T-cell (primary cell): ENCODE results near the gene VWC2. TPM values are rescaled to one million over a fixed set of nuclear protein-coding genes. Genes with fewer than 3 reads are reported as not detected.

ENCODE experiments used
- ATAC-seq, 4 experiments: fragments of 200-7000 bp in 3 of 4; fragments of 150-1000 bp in 1 of 4; cut with Tn5 transposase; replicated peaks in 1 of 4; 1 replicate in 3 of 4; 2 replicates in 1 of 4; pipeline ENCODE4 v1.10.0; 2021; ENCODE audit warnings: moderate library complexity in 3 of 4, mild to moderate bottlenecking in 2 of 4, moderate number of reproducible peaks in 1 of 4
- CTCF ChIA-PET, 2 donors: fragments of 300-600 bp; sonication (Branson Sonifier 250); formaldehyde crosslinking; loops; one replicate each; lab custom pipeline; 2022; ENCODE audit warnings: antibody characterized with exemption in 2 of 2; lab: Charles Lee
- POLR2A ChIA-PET, 2 donors: fragments of 300-600 bp; sonication (Branson Sonifier 250); formaldehyde crosslinking; loops; one replicate each; lab custom pipeline; 2022; ENCODE audit warnings: antibody characterized with exemption in 2 of 2; lab: Charles Lee
- DNase-seq, 35 experiments: peaks; one replicate each; pipeline versions ENCODE4 v3.0.0 to v3.0.0-alpha.2; 2013 to 2023
- H3K27ac ChIP-seq: one replicate; pipeline ENCODE4 v1.5.1; 2013; ENCODE audit warnings: low read length
- H3K27me3 ChIP-seq, 2 experiments: replicated peaks in 1 of 2; 1 replicate in 1 of 2; 2 replicates in 1 of 2; pipeline versions ENCODE4 v1.6.1 to v1.7.0; 2013; ENCODE audit warnings: low read length in 1 of 2, mixed read lengths in 1 of 2; ENCODE audit not compliant: control insufficient read depth in 2 of 2, insufficient read depth in 2 of 2; ENCODE audit errors: extremely low read depth in 1 of 2
- H3K36me3 ChIP-seq, 2 donors: 1 replicate in 1 of 2; 2 replicates in 1 of 2; pipeline versions ENCODE4 v1.6.1 to v1.7.0; 2013; ENCODE audit warnings: low read length in 1 of 2; ENCODE audit not compliant: control insufficient read depth in 2 of 2, insufficient read depth in 1 of 2; ENCODE audit errors: extremely low read depth in 1 of 2
- H3K4me1 ChIP-seq, 2 experiments: 1 replicate in 1 of 2; 2 replicates in 1 of 2; pipeline versions ENCODE4 v1.6.1 to v1.7.0; 2013; ENCODE audit warnings: low read length in 2 of 2, mixed read lengths in 1 of 2; ENCODE audit not compliant: insufficient read depth in 2 of 2, control insufficient read depth in 1 of 2; ENCODE audit errors: extremely low read depth in 1 of 2
- H3K4me3 ChIP-seq, 2 donors: 1 replicate in 1 of 2; 2 replicates in 1 of 2; pipeline versions ENCODE4 v1.5.1 to v1.7.0; 2013; ENCODE audit warnings: mild to moderate bottlenecking in 2 of 2, low read length in 1 of 2, moderate library complexity in 1 of 2; ENCODE audit not compliant: control insufficient read depth in 1 of 2; ENCODE audit errors: extremely low read depth in 1 of 2
- H3K9me3 ChIP-seq: 2 replicates; pipeline ENCODE4 v1.7.0; 2013
- H3K27ac Mint-ChIP-seq, 2 donors: one replicate each; pipeline ENCODE4 v1.8.0; 2020 to 2021; ENCODE audit warnings: mild to moderate bottlenecking in 2 of 2, mixed read lengths in 2 of 2
- H3K27me3 Mint-ChIP-seq, 2 donors: one replicate each; pipeline ENCODE4 v1.8.0; 2021 to 2022; ENCODE audit warnings: mixed read lengths in 2 of 2
- H3K36me3 Mint-ChIP-seq: one replicate; pipeline ENCODE4 v1.8.0; 2021; ENCODE audit warnings: mixed read lengths
- H3K4me1 Mint-ChIP-seq, 3 donors: one replicate each; pipeline ENCODE4 v1.8.0; 2020 to 2022; ENCODE audit warnings: mixed read lengths in 3 of 3, mild to moderate bottlenecking in 1 of 3
- H3K4me3 Mint-ChIP-seq, 3 donors: one replicate each; pipeline ENCODE4 v1.8.0; 2020 to 2022; ENCODE audit warnings: mild to moderate bottlenecking in 3 of 3, mixed read lengths in 3 of 3, moderate library complexity in 3 of 3
- H3K9me3 Mint-ChIP-seq, 3 donors: one replicate each; pipeline ENCODE4 v1.8.0; 2020 to 2022; ENCODE audit warnings: mixed read lengths in 3 of 3
- WGBS: methylation state at CpG from one replicate; pipeline ENCODE4 v1.1.5; 2013; ENCODE audit warnings: missing lambda C conversion rate; ENCODE audit not compliant: insufficient coverage; 5-methylcytosine and 5-hydroxymethylcytosine counted together
- total RNA-seq, 35 experiments: library from RNA in 6 of 35; stranded (reverse) in 6 of 35; fragments of 120-200 nt in 1 of 35; gene quantifications; one replicate each; pipeline versions ENCODE4 v1.2.1 to v1.2.4 and lab custom pipeline; 2013 to 2026

The VWC2 gene
- total RNA-seq, 5 donors from 2014 or later (not counting 1 experiment from before 2014, with no cell fraction given), result not detected

DNA sequence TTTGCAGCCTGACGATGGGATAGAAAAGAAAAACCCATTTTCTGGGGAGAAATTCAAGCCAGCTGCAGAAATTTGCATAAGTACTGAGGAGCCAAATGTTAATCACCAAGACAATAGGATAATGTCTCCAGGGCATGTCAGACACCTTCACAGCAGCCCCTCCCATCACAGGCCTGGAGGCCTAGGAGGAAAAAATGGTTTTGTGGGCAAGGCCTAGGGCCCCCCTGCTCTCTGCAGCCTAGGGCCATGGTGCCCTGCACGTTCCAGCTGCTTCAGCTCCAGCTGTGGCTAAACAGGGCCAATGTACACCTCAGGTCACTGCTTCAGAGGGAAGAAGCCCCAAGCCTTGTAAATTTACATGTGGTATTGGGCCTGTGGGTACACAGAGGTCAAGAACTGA, 158.2 kb downstream of the VWC2 start:
- DNase-seq (no peak), ATAC-seq (no peak)
- no peak overlapping the region for H3K4me3 ChIP-seq
- H3K27me3 ChIP-seq, result no peaks in the 10 kb centered on the region
- no peaks in the 10 kb centered on the region for H3K36me3 ChIP-seq
- POLR2A ChIA-PET, result no interaction called here
- peaks cover 1 to 17% of the 10 kb centered on the region in 2 donors for H3K27me3 Mint-ChIP-seq
- no peaks in the 10 kb centered on the region for H3K36me3 Mint-ChIP-seq
- H3K27ac ChIP-seq, result no peak overlapping the region
- 67% methylated on average over 1 of the region's 2 CpGs for WGBS
- H3K9me3 ChIP-seq, result no peaks in the 10 kb centered on the region
- H3K27ac Mint-ChIP-seq, result no peak overlapping the region
- peaks cover 11 to 29% (median 18%) of the 10 kb centered on the region in 3 donors for H3K9me3 Mint-ChIP-seq
- no peaks in the 10 kb centered on the region for H3K4me1 Mint-ChIP-seq
- no peak overlapping the region for H3K4me3 Mint-ChIP-seq
- H3K4me1 ChIP-seq, result no peaks in the 10 kb centered on the region
- CTCF ChIA-PET, result no interaction called here

DNA sequence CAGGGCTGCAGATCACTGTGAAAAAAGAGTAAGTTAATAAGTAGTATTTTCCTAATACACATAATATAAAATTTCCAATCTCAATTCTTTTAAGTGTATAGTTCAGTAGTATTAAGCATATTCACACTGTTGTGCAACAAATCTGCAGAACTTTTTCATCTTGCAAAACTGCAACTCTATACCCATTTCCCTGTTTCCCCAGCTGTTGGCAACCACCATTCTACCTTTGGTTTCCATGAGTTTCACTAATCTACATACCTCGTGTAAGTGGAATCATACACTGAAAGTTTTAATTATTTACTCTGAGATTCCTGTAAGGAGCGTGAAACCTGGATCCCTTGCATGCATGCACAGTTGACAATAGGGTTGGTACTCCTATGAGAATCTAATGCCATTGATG, 164.2 kb downstream of the VWC2 start:
- H3K27ac ChIP-seq, result no peak overlapping the region
- WGBS, result 100% methylated on average over 1 of the region's 2 CpGs
- H3K9me3 ChIP-seq, result no peaks in the 10 kb centered on the region
- H3K4me1 Mint-ChIP-seq, result no peaks in the 10 kb centered on the region
- no peaks in the 10 kb centered on the region for H3K4me1 ChIP-seq
- H3K27ac Mint-ChIP-seq, result no peak overlapping the region
- H3K36me3 ChIP-seq, result no peaks in the 10 kb centered on the region
- H3K4me3 ChIP-seq, result no peak overlapping the region
- peaks cover 0 to 2% of the 10 kb centered on the region in 2 experiments for H3K27me3 ChIP-seq
- POLR2A ChIA-PET, result no interaction called here
- CTCF ChIA-PET, result no interaction called here
- H3K36me3 Mint-ChIP-seq, result no peaks in the 10 kb centered on the region
- H3K9me3 Mint-ChIP-seq, result peaks cover 5 to 11% (median 8%) of the 10 kb centered on the region in 3 donors
- ATAC-seq, result no peak
- no peak overlapping the region for H3K4me3 Mint-ChIP-seq
- peaks cover 0 to 4% of the 10 kb centered on the region in 2 donors for H3K27me3 Mint-ChIP-seq
- no peak for DNase-seq
